Endodermal cell (in vitro differentiated cells): ENCODE data around the gene GOLGA6D. TPM values are rescaled to one million over a fixed set of nuclear protein-coding genes. Genes with fewer than 3 reads are reported as not detected.
"Not testable (repeated sequence)": the region's sequence is repeated elsewhere in the genome, so short reads cannot be mapped to it uniquely, and the experiment has no call there.

ENCODE experiments used
- DNase-seq: peaks from one replicate; pipeline ENCODE4 v3.0.0-alpha.2; 2017
- H3K27ac ChIP-seq: 2 replicates; pipeline ENCODE4 v1.5.1; 2013; ENCODE audit warnings: mild to moderate bottlenecking, low read depth, low read length, moderate library complexity
- H3K27me3 ChIP-seq: 2 replicates; pipeline ENCODE4 v1.6.1; 2013; ENCODE audit warnings: mild to moderate bottlenecking, low read length, moderate library complexity; ENCODE audit not compliant: insufficient read depth, control insufficient read depth, poor library complexity, severe bottlenecking
- H3K36me3 ChIP-seq: 2 replicates; pipeline ENCODE4 v1.7.0; 2013; ENCODE audit warnings: mild to moderate bottlenecking, low read length, moderate library complexity; ENCODE audit not compliant: control insufficient read depth, insufficient read depth
- H3K4me1 ChIP-seq: one replicate; pipeline ENCODE4 v1.7.0; 2013; ENCODE audit warnings: low read length; ENCODE audit not compliant: control insufficient read depth, insufficient read depth
- H3K4me3 ChIP-seq: 2 replicates; pipeline ENCODE4 v1.5.1; 2013; ENCODE audit warnings: mild to moderate bottlenecking, low read length, moderate library complexity
- H3K9ac ChIP-seq: 2 replicates; pipeline ENCODE4 v1.6.1; 2013; ENCODE audit warnings: mild to moderate bottlenecking, low read length, moderate library complexity; ENCODE audit not compliant: poor library complexity, severe bottlenecking; ENCODE audit errors: extremely low read depth
- H3K9me3 ChIP-seq: 2 replicates; pipeline ENCODE4 v1.6.1; 2013; ENCODE audit warnings: mild to moderate bottlenecking, low read length, moderate library complexity; ENCODE audit not compliant: control insufficient read depth
- H3K27ac Mint-ChIP-seq: 2 replicates; pipeline ENCODE4 v1.8.0; 2020; ENCODE audit warnings: mixed read lengths
- H3K27me3 Mint-ChIP-seq: 2 replicates; pipeline ENCODE4 v1.8.0; 2021; ENCODE audit warnings: mild to moderate bottlenecking, mixed read lengths; ENCODE audit not compliant: insufficient read depth
- H3K36me3 Mint-ChIP-seq: 2 replicates; pipeline ENCODE4 v1.8.0; 2020; ENCODE audit warnings: low read depth, mixed read lengths
- H3K4me1 Mint-ChIP-seq: 2 replicates; pipeline ENCODE4 v1.8.0; 2020; ENCODE audit warnings: mixed read lengths
- H3K4me3 Mint-ChIP-seq: 2 replicates; pipeline ENCODE4 v1.8.0; 2020; ENCODE audit warnings: mild to moderate bottlenecking, moderate library complexity, mixed read lengths
- H3K9me3 Mint-ChIP-seq: 2 replicates; pipeline ENCODE4 v1.8.0; 2020; ENCODE audit warnings: mild to moderate bottlenecking, mixed read lengths
- WGBS, 2 experiments: methylation state at CpG; one replicate each; pipeline versions ENCODE4 v1.1.5 to v1.1.7; 2013; ENCODE audit warnings: missing lambda C conversion rate in 2 of 2, mixed read lengths in 1 of 2; ENCODE audit not compliant: insufficient coverage in 1 of 2, insufficient read length in 1 of 2; 5-methylcytosine and 5-hydroxymethylcytosine counted together
- total RNA-seq, 2 donors: library from RNA; stranded (reverse); fragmentation: NEBNext Ultra II Directional in 1 of 2; extraction: Animal tissue kit (Norgen Biotek cat#: 25700) in 1 of 2; gene quantifications; 2 replicates in 1 of 2; 3 replicates in 1 of 2; pipeline ENCODE4 v1.2.1, GENCODE V29; 2021
- TF ChIP-seq, protein P1 (sequence below): fragments of 200-600 bp; sonication (generic); conservative IDR thresholded peaks from 2 replicates; pipeline ENCODE4 v1.5.0; 2021; ENCODE audit warnings: antibody characterized with exemption, mild to moderate bottlenecking

Gene GOLGA6D
- total RNA-seq, 2 donors from 2014 or later = 0.11 to 0.24 TPM

- H3K36me3 Mint-ChIP-seq = peaks cover 16% of the 10 kb centered on the region
- H3K27me3 Mint-ChIP-seq = no peaks in the 10 kb centered on the region
- peaks cover 14% of the 10 kb centered on the region for H3K4me1 Mint-ChIP-seq
- 90 to 93% methylated on average over 7 to 13 of the region's 13 CpGs for WGBS, 2 experiments
- Histone ChIP-seq H3K9me3 (no peaks in the 10 kb centered on the region), H3K36me3 (peaks cover 24% of the 10 kb centered on the region), H3K27me3 (no peaks in the 10 kb centered on the region), H3K27ac (no peak overlapping the region), H3K9ac (no peak overlapping the region), H3K4me3 (no peak overlapping the region), H3K4me1 (no peaks in the 10 kb centered on the region)
- H3K27ac Mint-ChIP-seq = no peak overlapping the region
- TF ChIP-seq, protein P1, sequence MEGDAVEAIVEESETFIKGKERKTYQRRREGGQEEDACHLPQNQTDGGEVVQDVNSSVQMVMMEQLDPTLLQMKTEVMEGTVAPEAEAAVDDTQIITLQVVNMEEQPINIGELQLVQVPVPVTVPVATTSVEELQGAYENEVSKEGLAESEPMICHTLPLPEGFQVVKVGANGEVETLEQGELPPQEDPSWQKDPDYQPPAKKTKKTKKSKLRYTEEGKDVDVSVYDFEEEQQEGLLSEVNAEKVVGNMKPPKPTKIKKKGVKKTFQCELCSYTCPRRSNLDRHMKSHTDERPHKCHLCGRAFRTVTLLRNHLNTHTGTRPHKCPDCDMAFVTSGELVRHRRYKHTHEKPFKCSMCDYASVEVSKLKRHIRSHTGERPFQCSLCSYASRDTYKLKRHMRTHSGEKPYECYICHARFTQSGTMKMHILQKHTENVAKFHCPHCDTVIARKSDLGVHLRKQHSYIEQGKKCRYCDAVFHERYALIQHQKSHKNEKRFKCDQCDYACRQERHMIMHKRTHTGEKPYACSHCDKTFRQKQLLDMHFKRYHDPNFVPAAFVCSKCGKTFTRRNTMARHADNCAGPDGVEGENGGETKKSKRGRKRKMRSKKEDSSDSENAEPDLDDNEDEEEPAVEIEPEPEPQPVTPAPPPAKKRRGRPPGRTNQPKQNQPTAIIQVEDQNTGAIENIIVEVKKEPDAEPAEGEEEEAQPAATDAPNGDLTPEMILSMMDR = no peak
- no peaks in the 10 kb centered on the region for H3K9me3 Mint-ChIP-seq
- no peak for DNase-seq
- no peak overlapping the region for H3K4me3 Mint-ChIP-seq
Measured at GRCh38 chr15:75339531-75340240, 57.1 kb downstream of the GOLGA6D start.

GRCh38 chr15:75342221-75342620 is 59.6 kb downstream of the GOLGA6D start:
- 87 to 97% methylated on average over 6 of the region's 6 CpGs for WGBS, 2 experiments
- TF ChIP-seq, protein P1 = no peak
- Histone ChIP-seq H3K27me3 (peaks cover 12% of the 10 kb centered on the region), H3K9me3 (no peaks in the 10 kb centered on the region), H3K9ac (no peak overlapping the region), H3K36me3 (peaks cover 24% of the 10 kb centered on the region), H3K4me1 (no peaks in the 10 kb centered on the region), H3K27ac (no peak overlapping the region), H3K4me3 (no peak overlapping the region)
- no peaks in the 10 kb centered on the region for H3K9me3 Mint-ChIP-seq
- H3K27me3 Mint-ChIP-seq = peaks cover 18% of the 10 kb centered on the region
- H3K4me1 Mint-ChIP-seq = no peaks in the 10 kb centered on the region
- no peak for DNase-seq
- no peak overlapping the region for H3K4me3 Mint-ChIP-seq
- H3K27ac Mint-ChIP-seq = no peak overlapping the region
- H3K36me3 Mint-ChIP-seq = peaks cover 16% of the 10 kb centered on the region

- H3K4me3 ChIP-seq, H3K27ac Mint-ChIP-seq, H3K9me3 Mint-ChIP-seq, H3K4me1 ChIP-seq, H3K27ac ChIP-seq, H3K9me3 ChIP-seq, H3K4me3 Mint-ChIP-seq, DNase-seq, H3K9ac ChIP-seq, H3K4me1 Mint-ChIP-seq: not testable (repeated sequence)
- H3K36me3 ChIP-seq = peaks cover 19% of the 10 kb centered on the region
- H3K27me3 Mint-ChIP-seq = peaks cover 27% of the 10 kb centered on the region
- 83 to 91% methylated on average over 6 to 7 of the region's 8 CpGs for WGBS, 2 experiments
- peaks cover 12% of the 10 kb centered on the region for H3K27me3 ChIP-seq
- peaks cover 12% of the 10 kb centered on the region for H3K36me3 Mint-ChIP-seq
Measured at GRCh38 chr15:75343953-75344352, 61.3 kb downstream of the GOLGA6D start.

Other genes starting within 250 kb of the GOLGA6D start
- 10 to 100 TPM; 19.0 to 22.2 TPM for gene C15orf39, start 81.0 kb upstream of the GOLGA6D start, total RNA-seq
- not detected for gene GOLGA6C, start 24.5 kb upstream of the GOLGA6D start, total RNA-seq
- gene COMMD4, start 53.2 kb downstream of the GOLGA6D start, total RNA-seq = 100 to 1,000 TPM; 153 to 156 TPM
- 10 to 100 TPM; 20.2 to 25.7 TPM for gene NEIL1, start 64.2 kb downstream of the GOLGA6D start, total RNA-seq
- 100 to 1,000 TPM; 150 to 224 TPM for gene MAN2C1, start 85.8 kb downstream of the GOLGA6D start, total RNA-seq
- 100 to 1,000 TPM; 119 to 123 TPM for gene SIN3A, start 168.9 kb downstream of the GOLGA6D start, total RNA-seq